HEK293 (cell line): ENCODE measurements around the gene GOLGA8B.
A peak's percentile ranks its signal among the peaks of the same experiment; 100 is the strongest.

Experiments
- CTCF ChIA-PET: fragments of 350-600 bp; formaldehyde crosslinking; extraction: SDS; loops from one replicate; lab custom pipeline; 2021; ENCODE audit warnings: antibody characterized with exemption; lab: Yijun Ruan, JAX
- POLR2A ChIA-PET: fragments of 300-600 bp; formaldehyde crosslinking; extraction: SDS; loops from one replicate; lab custom pipeline; 2020; ENCODE audit warnings: antibody characterized with exemption, inconsistent platforms; lab: Yijun Ruan, JAX
- H3K27ac ChIP-seq: fragments of 200-500 bp; sonication (Bioruptor generic); 2 replicates; pipeline ENCODE4 v1.5.1; 2014; ENCODE audit warnings: low read depth, low read length, control low read depth, inconsistent platforms; ENCODE audit errors: extremely low read depth
- H3K36me3 ChIP-seq, 2 experiments: fragments of 200-500 bp in 1 of 2; sonication (Bioruptor generic) in 1 of 2; 1 replicate in 1 of 2; 2 replicates in 1 of 2; pipeline ENCODE4 v1.5.1; 2014 to 2017; ENCODE audit warnings: inconsistent platforms in 2 of 2, low read length in 2 of 2; ENCODE audit not compliant: control insufficient read depth in 2 of 2, insufficient read depth in 1 of 2
- H3K4me1 ChIP-seq: fragments of 200-500 bp; sonication (Bioruptor generic); 2 replicates; pipeline ENCODE4 v1.5.1; 2014; ENCODE audit warnings: mild to moderate bottlenecking, low read length, inconsistent platforms; ENCODE audit not compliant: control insufficient read depth, insufficient read depth
- H3K4me3 ChIP-seq: 2 replicates; pipeline ENCODE4 v1.5.1; 2011; ENCODE audit warnings: low read depth, mild to moderate bottlenecking, control low read depth, low read length, moderate library complexity
- H3K9me3 ChIP-seq: fragments of 200-500 bp; sonication (Bioruptor generic); 2 replicates; pipeline ENCODE4 v1.5.1; 2014; ENCODE audit warnings: low read depth, low read length, inconsistent platforms; ENCODE audit not compliant: control insufficient read depth, insufficient read depth
- GFI1B ChIP-seq: fragments of 450-650 bp; formaldehyde crosslinking; IDR thresholded peaks from 2 replicates; pipeline ENCODE4 v1.5.1; 2016; ENCODE audit warnings: missing biosample characterization, missing genetic modification characterization
- PRDM1 ChIP-seq: fragments of 450-650 bp; formaldehyde crosslinking; IDR thresholded peaks from 2 replicates; pipeline ENCODE4; 2016; ENCODE audit warnings: missing biosample characterization, missing genetic modification characterization
- SETDB1 ChIP-seq: IDR thresholded peaks from one replicate; pipeline ENCODE4 v1.6.1; 2017; ENCODE audit warnings: mild to moderate bottlenecking, low read length, moderate library complexity, mixed read lengths; ENCODE audit not compliant: insufficient read length
- TSHZ1 ChIP-seq: fragments of 450-650 bp; formaldehyde crosslinking; IDR thresholded peaks from 2 replicates; pipeline ENCODE4 v1.5.1; 2016; ENCODE audit warnings: missing biosample characterization, missing genetic modification characterization, borderline replicate concordance
- ZBTB21 ChIP-seq: fragments of 450-650 bp; formaldehyde crosslinking; IDR thresholded peaks from 2 replicates; pipeline ENCODE4 v1.5.1; 2017; ENCODE audit warnings: missing biosample characterization, missing genetic modification characterization
- ZFHX2 ChIP-seq: fragments of 450-650 bp; formaldehyde crosslinking; conservative IDR thresholded peaks from 2 replicates; pipeline ENCODE4 v1.5.1; 2016; ENCODE audit warnings: missing biosample characterization, missing genetic modification characterization
- ZNF341 ChIP-seq: fragments of 450-650 bp; formaldehyde crosslinking; IDR thresholded peaks from 2 replicates; pipeline ENCODE4; 2016; ENCODE audit warnings: low read depth, missing biosample characterization, missing genetic modification characterization
- ZNF366 ChIP-seq: fragments of 450-650 bp; formaldehyde crosslinking; conservative IDR thresholded peaks from 2 replicates; pipeline ENCODE4 v1.5.1; 2016; ENCODE audit warnings: missing biosample characterization, missing genetic modification characterization
- ZNF423 ChIP-seq: fragments of 450-650 bp; formaldehyde crosslinking; IDR thresholded peaks from 2 replicates; pipeline ENCODE4 v1.5.1; 2016; ENCODE audit warnings: missing biosample characterization, missing genetic modification characterization
- ZNF449 ChIP-seq: fragments of 450-650 bp; formaldehyde crosslinking; IDR thresholded peaks from 2 replicates; pipeline ENCODE4 v1.5.1; 2017; ENCODE audit warnings: missing biosample characterization, mild to moderate bottlenecking, missing genetic modification characterization, moderate library complexity
- ZNF514 ChIP-seq: fragments of 450-650 bp; formaldehyde crosslinking; IDR thresholded peaks from 2 replicates; pipeline ENCODE4 v1.5.1; 2016; ENCODE audit warnings: missing biosample characterization, missing genetic modification characterization
- ZNF555 ChIP-seq: fragments of 450-650 bp; formaldehyde crosslinking; conservative IDR thresholded peaks from 2 replicates; pipeline ENCODE4 v1.5.1; 2017; ENCODE audit warnings: missing biosample characterization, mild to moderate bottlenecking, missing genetic modification characterization, inconsistent platforms
- ZNF624 ChIP-seq: fragments of 450-650 bp; formaldehyde crosslinking; IDR thresholded peaks from 2 replicates; pipeline ENCODE4 v1.5.1; 2017; ENCODE audit warnings: missing biosample characterization, missing genetic modification characterization
- ZNF654 ChIP-seq: fragments of 450-650 bp; formaldehyde crosslinking; IDR thresholded peaks from 2 replicates; pipeline ENCODE4 v1.5.1; 2016; ENCODE audit warnings: low read depth, missing biosample characterization, missing genetic modification characterization
- ZNF664 ChIP-seq: fragments of 450-650 bp; formaldehyde crosslinking; IDR thresholded peaks from 2 replicates; pipeline ENCODE4 v1.5.1; 2016; ENCODE audit warnings: missing biosample characterization, missing genetic modification characterization
- ZNF670 ChIP-seq: fragments of 450-650 bp; formaldehyde crosslinking; IDR thresholded peaks from 2 replicates; pipeline ENCODE4 v1.5.1; 2016; ENCODE audit warnings: missing biosample characterization, missing genetic modification characterization, low read depth
- ZNF701 ChIP-seq: fragments of 450-650 bp; formaldehyde crosslinking; IDR thresholded peaks from 2 replicates; pipeline ENCODE4 v1.5.1; 2016; ENCODE audit warnings: missing biosample characterization, missing genetic modification characterization
- ZNF704 ChIP-seq: fragments of 450-650 bp; formaldehyde crosslinking; IDR thresholded peaks from 2 replicates; pipeline ENCODE4 v1.5.1; 2016; ENCODE audit warnings: missing biosample characterization, missing genetic modification characterization
- ZNF830 ChIP-seq: fragments of 450-650 bp; IDR thresholded peaks from 2 replicates; pipeline ENCODE4 v1.5.0; 2018; ENCODE audit warnings: missing biosample characterization, missing genetic modification characterization, low read depth, mild to moderate bottlenecking, moderate library complexity

GOLGA8B gene

GRCh38 chr15:34613301-34613700 is 29.9 kb upstream of the GOLGA8B start (continued):
- no peak for TF ChIP-seq TSHZ1 (tag by site-specific recombination)
- TF ChIP-seq, all 188 proteins: peak for 0

GRCh38 chr15:34610354-34610753 is 26.9 kb upstream of the GOLGA8B start:
- CTCF ChIA-PET = interaction anchor here (0.7 to 2.7 kb wide), 5 partner anchors 11 to 349 kb away, joined by 3 to 12 read pairs (median 5); no protein-coding TSS in a partner anchor
- H3K4me1 ChIP-seq = no peaks in the 10 kb centered on the region
- POLR2A ChIA-PET = no interaction called here
- TF ChIP-seq ZNF704 (tag by site-specific recombination) (no peak), ZNF664 (tag by site-specific recombination) (no peak), ZNF654 (tag by site-specific recombination) (peak; percentile 27), ZBTB21 (no peak)
- no peak overlapping the region for H3K27ac ChIP-seq
- no peaks in the 10 kb centered on the region for H3K36me3 ChIP-seq
- no peaks in the 10 kb centered on the region for H3K9me3 ChIP-seq
- H3K4me3 ChIP-seq = no peak overlapping the region

- H3K9me3 ChIP-seq = no peaks in the 10 kb centered on the region
- no peak overlapping the region for H3K4me3 ChIP-seq
- TF ChIP-seq ZNF514 (tag by site-specific recombination) (no peak), GFI1B (tag by site-specific recombination) (no peak), ZFHX2 (tag by site-specific recombination) (no peak), ZNF341 (tag by site-specific recombination) (no peak), ZNF670 (tag by site-specific recombination) (no peak), ZNF624 (tag by site-specific recombination) (no peak), ZNF830 (tag by site-specific recombination) (no peak), SETDB1 (no peak), ZNF555 (tag by site-specific recombination) (no peak), ZNF449 (no peak), ZNF701 (tag by site-specific recombination) (no peak), ZBTB21 (no peak), PRDM1 (tag by site-specific recombination) (no peak), ZNF366 (no peak), ZNF423 (tag by site-specific recombination) (no peak)
- ChIA-PET CTCF (interaction anchor here (1.7 to 2.7 kb wide), 3 partner anchors 12 to 311 kb away, joined by 5 to 12 read pairs (median 10); no protein-coding TSS in a partner anchor), POLR2A (no interaction called here)
- no peak overlapping the region for H3K27ac ChIP-seq
- H3K36me3 ChIP-seq = no peaks in the 10 kb centered on the region
- no peaks in the 10 kb centered on the region for H3K4me1 ChIP-seq
These were observed 25.9 kb upstream of the GOLGA8B start for GRCh38 chr15:34609102-34610057.
